ENCODE measurements around the gene BRD1. TPM values are rescaled to one million over a fixed set of nuclear protein-coding genes. Genes with fewer than 3 reads are reported as not detected.
"Not testable (repeated sequence)": the region's sequence is repeated elsewhere in the genome, so short reads cannot be mapped to it uniquely, and the experiment has no call there.

BRD1 gene
- total and polyA plus RNA-seq, 12 donors: 8.2 to 23.2 (median 16.9) TPM

GRCh38 chr22:49785046-49785521, 42.6 kb downstream of the BRD1 start:
- TF ChIP-seq CTCF (IDR thresholded peaks at IDR 0.05): no peak
- peaks cover 0 to 68% (median 21%) of the 10 kb centered on the region in 9 donors for H3K36me3 ChIP-seq
- intact Hi-C loops (cut with DNase I): loop anchor here in 2 of 10 donors (5.0 to 10.0 kb wide), 3 partner anchors 70 to 132 kb away; partner anchors contain the start of genes ALG12 (in 2 of the 2), CRELD2 (in 2 of the 2) and ZBED4 (in 2 of the 2)
- peaks cover 18 to 58% (median 44%) of the 10 kb centered on the region in 9 donors for H3K4me1 ChIP-seq
- no peak for DNase-seq
- no peak overlapping the region for H3K27ac ChIP-seq
- ATAC-seq: peak in 1 of 8 donors; percentile 5
- H3K27me3 ChIP-seq: no peaks in the 10 kb centered on the region
- whole genome bisulfite sequencing, 2 donors: 88 to 92% methylated on average over 27 of the region's 27 CpGs
- no peaks in the 10 kb centered on the region for H3K9me3 ChIP-seq
- no peak overlapping the region for H3K4me3 ChIP-seq

GRCh38 chr22:49784630-49784971, 43.1 kb downstream of the BRD1 start:
- Histone ChIP-seq H3K9me3 (no peaks in the 10 kb centered on the region), H3K4me3 (no peak overlapping the region), H3K27ac (no peak overlapping the region), H3K4me1 (peaks cover 15 to 58% (median 44%) of the 10 kb centered on the region in 9 donors), H3K36me3 (peaks cover 0 to 73% (median 21%) of the 10 kb centered on the region in 9 donors), H3K27me3 (no peaks in the 10 kb centered on the region)
- WGBS, 2 donors: 87 to 93% methylated on average over 15 of the region's 15 CpGs
- no peak for TF ChIP-seq CTCF (IDR thresholded peaks at IDR 0.05)
- ATAC-seq (no peak), DNase-seq (no peak)
- intact Hi-C loops (cut with DNase I): loop anchor here in 2 of 10 donors (10.0 kb wide), 2 partner anchors 70 to 130 kb away; partner anchors contain the start of genes ZBED4 (in 2 of the 2), ALG12 (in 1 of the 2) and CRELD2 (in 1 of the 2)

GRCh38 chr22:49783926-49784629, 43.6 kb downstream of the BRD1 start:
- ATAC-seq: no peak
- WGBS, 2 donors: 89% methylated on average over 47 of the region's 47 CpGs
- no peak for DNase-seq
- H3K27me3 ChIP-seq: no peaks in the 10 kb centered on the region
- intact Hi-C loops (cut with DNase I): loop anchor here in 2 of 10 donors (10.0 kb wide), 2 partner anchors 71 to 131 kb away; partner anchors contain the start of genes ZBED4 (in 2 of the 2), ALG12 (in 1 of the 2) and CRELD2 (in 1 of the 2)
- no peak overlapping the region for H3K27ac ChIP-seq
- no peaks in the 10 kb centered on the region for H3K9me3 ChIP-seq
- peaks cover 0 to 78% (median 24%) of the 10 kb centered on the region in 9 donors for H3K36me3 ChIP-seq
- TF ChIP-seq CTCF (IDR thresholded peaks at IDR 0.05): no peak
- no peak overlapping the region for H3K4me3 ChIP-seq
- peaks cover 9 to 56% (median 41%) of the 10 kb centered on the region in 9 donors for H3K4me1 ChIP-seq

GRCh38 chr22:49783036-49783746, 44.5 kb downstream of the BRD1 start:
- no peak for TF ChIP-seq CTCF (IDR thresholded peaks at IDR 0.05)
- H3K4me3 ChIP-seq: no peak overlapping the region
- DNase-seq (no peak), ATAC-seq (no peak)
- H3K27ac ChIP-seq: no peak overlapping the region
- H3K4me1 ChIP-seq: peaks cover 6 to 47% (median 32%) of the 10 kb centered on the region in 9 donors
- peaks cover 0 to 83% (median 25%) of the 10 kb centered on the region in 9 donors for H3K36me3 ChIP-seq
- no peaks in the 10 kb centered on the region for H3K27me3 ChIP-seq
- WGBS, 2 donors: 93 to 95% methylated on average over 26 of the region's 29 CpGs
- H3K9me3 ChIP-seq: no peaks in the 10 kb centered on the region
- intact Hi-C loops (cut with DNase I): loop anchor here in 2 of 10 donors (10.0 kb wide), 2 partner anchors 72 to 132 kb away; partner anchors contain the start of genes ZBED4 (in 2 of the 2), ALG12 (in 1 of the 2) and CRELD2 (in 1 of the 2)

GRCh38 chr22:49781886-49782285, 45.8 kb downstream of the BRD1 start:
- not testable (repeated sequence) for ATAC-seq, H3K27me3 ChIP-seq, H3K4me3 ChIP-seq, H3K27ac ChIP-seq, DNase-seq, H3K9me3 ChIP-seq
- Histone ChIP-seq H3K4me1 (peaks cover 3 to 44% (median 27%) of the 10 kb centered on the region in 9 donors), H3K36me3 (peaks cover 0 to 83% (median 21%) of the 10 kb centered on the region in 9 donors)
- intact Hi-C loops (cut with DNase I): loop anchor here in 2 of 10 donors (10.0 kb wide), 2 partner anchors 73 to 133 kb away; partner anchors contain the start of genes ZBED4 (in 2 of the 2), ALG12 (in 1 of the 2) and CRELD2 (in 1 of the 2)
- WGBS, 2 donors: 95 to 97% methylated on average over 21 of the region's 21 CpGs
